Adrenal gland (tissue), 5 donors: ENCODE measurements around the gene TOLLIP.

Source experiments
- POLR2A ChIP-seq, 2 donors: fragments of 450-650 bp; IDR thresholded peaks; one replicate each; pipeline ENCODE4 v1.6.1; 2017; ENCODE audit warnings: antibody characterized with exemption in 2 of 2, mild to moderate bottlenecking in 2 of 2, moderate library complexity in 1 of 2
- TF ChIP-seq, protein P1 (sequence below), 6 experiments: fragments of 450-650 bp in 4 of 6; fragments of 200-600 bp in 2 of 6; sonication (generic) in 1 of 6; IDR thresholded peaks; 1 replicate in 5 of 6; 2 replicates in 1 of 6; pipeline versions ENCODE4 v1.5.1 to v1.8.0; 2016 to 2021; ENCODE audit warnings: antibody characterized with exemption in 6 of 6, mild to moderate bottlenecking in 2 of 6, moderate library complexity in 1 of 6
- donor health status: DM: no; HTN: no; CAD: no.

DNA sequence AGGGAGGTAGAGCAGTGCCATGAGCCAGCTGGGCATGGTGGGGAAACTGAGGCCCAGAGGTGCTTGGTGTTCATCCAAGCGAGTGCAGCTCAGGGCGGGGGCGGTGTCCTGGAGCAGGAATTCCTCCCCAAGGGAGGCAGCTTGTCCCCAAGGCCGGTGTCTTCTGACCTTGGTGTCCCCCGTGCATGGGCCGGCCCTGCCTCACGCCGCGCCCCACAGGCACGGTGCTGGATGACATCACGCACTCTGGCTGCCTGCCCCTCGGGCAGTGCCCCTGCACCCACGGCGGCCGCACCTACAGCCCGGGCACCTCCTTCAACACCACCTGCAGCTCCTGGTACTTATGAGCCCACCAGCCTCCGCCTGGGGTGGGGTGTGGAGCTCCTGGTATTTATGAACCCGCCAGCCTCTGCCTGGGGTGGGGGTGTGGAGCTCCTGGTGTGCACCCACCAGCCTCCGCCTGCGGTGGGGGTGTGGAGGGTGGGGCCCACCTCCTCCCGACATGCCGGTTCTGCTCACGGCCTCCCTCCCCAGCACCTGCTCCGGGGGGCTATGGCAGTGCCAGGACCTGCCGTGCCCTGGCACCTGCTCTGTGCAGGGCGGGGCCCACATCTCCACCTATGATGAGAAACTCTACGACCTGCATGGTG is 79.8 kb downstream of the TOLLIP start:
- TF ChIP-seq, protein P1, sequence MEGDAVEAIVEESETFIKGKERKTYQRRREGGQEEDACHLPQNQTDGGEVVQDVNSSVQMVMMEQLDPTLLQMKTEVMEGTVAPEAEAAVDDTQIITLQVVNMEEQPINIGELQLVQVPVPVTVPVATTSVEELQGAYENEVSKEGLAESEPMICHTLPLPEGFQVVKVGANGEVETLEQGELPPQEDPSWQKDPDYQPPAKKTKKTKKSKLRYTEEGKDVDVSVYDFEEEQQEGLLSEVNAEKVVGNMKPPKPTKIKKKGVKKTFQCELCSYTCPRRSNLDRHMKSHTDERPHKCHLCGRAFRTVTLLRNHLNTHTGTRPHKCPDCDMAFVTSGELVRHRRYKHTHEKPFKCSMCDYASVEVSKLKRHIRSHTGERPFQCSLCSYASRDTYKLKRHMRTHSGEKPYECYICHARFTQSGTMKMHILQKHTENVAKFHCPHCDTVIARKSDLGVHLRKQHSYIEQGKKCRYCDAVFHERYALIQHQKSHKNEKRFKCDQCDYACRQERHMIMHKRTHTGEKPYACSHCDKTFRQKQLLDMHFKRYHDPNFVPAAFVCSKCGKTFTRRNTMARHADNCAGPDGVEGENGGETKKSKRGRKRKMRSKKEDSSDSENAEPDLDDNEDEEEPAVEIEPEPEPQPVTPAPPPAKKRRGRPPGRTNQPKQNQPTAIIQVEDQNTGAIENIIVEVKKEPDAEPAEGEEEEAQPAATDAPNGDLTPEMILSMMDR (IDR thresholded peaks at IDR 0.05): no peak
- no peak for TF ChIP-seq POLR2A (IDR thresholded peaks at IDR 0.05)
